Gastroesophageal sphincter (tissue), 3 donors: Measurements from ENCODE around the gene C19orf53.

Experiments used
- CTCF ChIP-seq, 4 experiments: fragments of 200-600 bp in 2 of 4; fragments of 450-650 bp in 2 of 4; sonication (generic) in 1 of 4; IDR thresholded peaks; one replicate each; pipeline ENCODE4 v1.5.1; 2017 to 2019; ENCODE audit warnings: antibody characterized with exemption in 4 of 4, mild to moderate bottlenecking in 2 of 4, moderate library complexity in 2 of 4
- EP300 ChIP-seq: sonication (generic); formaldehyde crosslinking; IDR thresholded peaks from one replicate; pipeline ENCODE4 v1.6.1; 2017; ENCODE audit warnings: antibody characterized with exemption, mild to moderate bottlenecking
- POLR2A ChIP-seq, 2 donors: fragments of 450-650 bp; IDR thresholded peaks; one replicate each; pipeline ENCODE4 v1.6.1; 2017; ENCODE audit warnings: antibody characterized with exemption in 2 of 2, mild to moderate bottlenecking in 2 of 2, moderate library complexity in 1 of 2
- POLR2AphosphoS5 ChIP-seq: sonication (generic); formaldehyde crosslinking; IDR thresholded peaks from one replicate; pipeline ENCODE4 v1.6.1; 2017; ENCODE audit warnings: antibody characterized with exemption

GRCh38 chr19:13794757-13795589 lies 20.7 kb downstream of the C19orf53 start, which contains the start of gene ZSWIM4:
- TF ChIP-seq CTCF (IDR thresholded peaks at IDR 0.05), result no peak
- peak; percentile 40 to 55 for TF ChIP-seq POLR2A (IDR thresholded peaks at IDR 0.05)
- peak; percentile 57 for TF ChIP-seq POLR2AphosphoS5
- TF ChIP-seq EP300, result no peak
